EH (cell line): ENCODE results near the gene PPFIA2.
"Not testable (repeated sequence)": the region's sequence is repeated elsewhere in the genome, so short reads cannot be mapped to it uniquely, and the experiment has no call there.

Source experiments
- DNase-seq: peaks from one replicate; pipeline ENCODE4 v3.0.0-alpha.2; 2015; ENCODE audit warnings: low read depth

PPFIA2 gene

GRCh38 chr12:81668475-81668874 is 90.7 kb downstream of the PPFIA2 start:
- DNase-seq: peak; percentile 11

- DNase-seq: not testable (repeated sequence)
These were observed 99.8 kb downstream of the PPFIA2 start for GRCh38 chr12:81659310-81659709.

GRCh38 chr12:81644503-81644902 is 114.6 kb downstream of the PPFIA2 start:
- DNase-seq: peak; percentile 4

- no peak for DNase-seq
These were observed 120.0 kb downstream of the PPFIA2 start for GRCh38 chr12:81639196-81639595.

- DNase-seq: no peak
These were observed 126.0 kb downstream of the PPFIA2 start for GRCh38 chr12:81633127-81633526.

- DNase-seq: peak; percentile 27
These were observed 131.6 kb downstream of the PPFIA2 start for GRCh38 chr12:81627336-81628189.

GRCh38 chr12:81626406-81626805 is 132.7 kb downstream of the PPFIA2 start:
- DNase-seq: no peak

GRCh38 chr12:81617915-81618314 is 141.2 kb downstream of the PPFIA2 start:
- DNase-seq: no peak

- DNase-seq: no peak
These were observed 144.0 kb downstream of the PPFIA2 start for GRCh38 chr12:81615026-81615588.

- no peak for DNase-seq
These were observed 147.9 kb downstream of the PPFIA2 start for GRCh38 chr12:81610955-81611889.

GRCh38 chr12:81597928-81598604 is 161.1 kb downstream of the PPFIA2 start:
- no peak for DNase-seq

GRCh38 chr12:81596558-81596957 is 162.6 kb downstream of the PPFIA2 start:
- no peak for DNase-seq

GRCh38 chr12:81591256-81591655 is 167.9 kb downstream of the PPFIA2 start:
- no peak for DNase-seq

GRCh38 chr12:81590703-81591102 is 168.4 kb downstream of the PPFIA2 start:
- DNase-seq: not testable (repeated sequence)

GRCh38 chr12:81588235-81589008 is 170.7 kb downstream of the PPFIA2 start:
- no peak for DNase-seq

- DNase-seq: no peak
These were observed 173.4 kb downstream of the PPFIA2 start for GRCh38 chr12:81585787-81586186.

GRCh38 chr12:81573228-81573627 is 185.9 kb downstream of the PPFIA2 start:
- DNase-seq: peak; percentile 3

GRCh38 chr12:81572411-81572810 is 186.7 kb downstream of the PPFIA2 start:
- DNase-seq: no peak

- no peak for DNase-seq
These were observed 188.9 kb downstream of the PPFIA2 start for GRCh38 chr12:81570234-81570633.

GRCh38 chr12:81564237-81564636 is 194.9 kb downstream of the PPFIA2 start:
- no peak for DNase-seq

- DNase-seq: no peak
These were observed 201.1 kb downstream of the PPFIA2 start for GRCh38 chr12:81558031-81558430.
